NCI-H2171 (cell line): ENCODE results near the gene DGKH.
"Not testable (repeated sequence)": the region's sequence is repeated elsewhere in the genome, so short reads cannot be mapped to it uniquely, and the experiment has no call there.

Experiments
- DNase-seq: peaks from one replicate; lab custom pipeline; 2025; lab: John Stamatoyannopoulos, UW

The DGKH gene

GRCh38 chr13:42070599-42070998 lies 22.2 kb downstream of the DGKH start:
- DNase-seq: not testable (repeated sequence)

- DNase-seq: not testable (repeated sequence)
These were observed 22.7 kb downstream of the DGKH start for GRCh38 chr13:42071179-42071578.

- DNase-seq: no peak
These were observed 23.4 kb downstream of the DGKH start for GRCh38 chr13:42071672-42072419.

- no peak for DNase-seq
These were observed 25.2 kb downstream of the DGKH start for GRCh38 chr13:42073683-42074082.

- no peak for DNase-seq
These were observed 27.1 kb downstream of the DGKH start for GRCh38 chr13:42075517-42075916.

- DNase-seq: no peak
These were observed 27.9 kb downstream of the DGKH start for GRCh38 chr13:42076309-42076713.

GRCh38 chr13:42078128-42078808 lies 29.8 kb downstream of the DGKH start:
- DNase-seq: no peak

- DNase-seq: no peak
These were observed 34.8 kb downstream of the DGKH start for GRCh38 chr13:42083138-42083770.

- DNase-seq: no peak
These were observed 36.3 kb downstream of the DGKH start for GRCh38 chr13:42084722-42085121.

- no peak for DNase-seq
These were observed 38.1 kb downstream of the DGKH start for GRCh38 chr13:42086582-42086981.

GRCh38 chr13:42094516-42095040 lies 46.1 kb downstream of the DGKH start:
- DNase-seq: no peak

- DNase-seq: not testable (repeated sequence)
These were observed 47.8 kb downstream of the DGKH start for GRCh38 chr13:42096222-42096621.

GRCh38 chr13:42099962-42100675 lies 51.7 kb downstream of the DGKH start:
- no peak for DNase-seq

GRCh38 chr13:42100960-42101359 lies 52.5 kb downstream of the DGKH start:
- no peak for DNase-seq

- DNase-seq: no peak
These were observed 53.6 kb downstream of the DGKH start for GRCh38 chr13:42101821-42102585.

- DNase-seq: no peak
These were observed 54.8 kb downstream of the DGKH start for GRCh38 chr13:42102961-42103865.

- no peak for DNase-seq
These were observed 58.5 kb downstream of the DGKH start for GRCh38 chr13:42106998-42107397.

GRCh38 chr13:42107421-42107820 lies 59.0 kb downstream of the DGKH start:
- DNase-seq: no peak

- DNase-seq: no peak
These were observed 59.8 kb downstream of the DGKH start for GRCh38 chr13:42108217-42108616.

GRCh38 chr13:42109957-42110356 lies 61.5 kb downstream of the DGKH start:
- DNase-seq: no peak
